GM18508 (cell line): ENCODE data around the gene CCL18.
"Not testable (repeated sequence)": the region's sequence is repeated elsewhere in the genome, so short reads cannot be mapped to it uniquely, and the experiment has no call there.

Experiments
- ATAC-seq: cut with Tn5 transposase; IDR thresholded peaks from one replicate; pipeline ENCODE4 v1.9.1; 2021; ENCODE audit warnings: moderate number of reproducible peaks; ENCODE audit not compliant: insufficient read depth, unreplicated experiment

Gene CCL18

GRCh38 chr17:36070427-36070826 lies 6.4 kb downstream of the CCL18 start:
- no peak for ATAC-seq

GRCh38 chr17:36071751-36072150 lies 7.7 kb downstream of the CCL18 start:
- ATAC-seq = no peak

- no peak for ATAC-seq
Measured at GRCh38 chr17:36072431-36073121, 8.5 kb downstream of the CCL18 start.

GRCh38 chr17:36074365-36074764 lies 10.3 kb downstream of the CCL18 start:
- ATAC-seq = no peak

- ATAC-seq = not testable (repeated sequence)
Measured at GRCh38 chr17:36081681-36082471, 17.8 kb downstream of the CCL18 start.

GRCh38 chr17:36082482-36083120 lies 18.5 kb downstream of the CCL18 start:
- ATAC-seq = not testable (repeated sequence)

- not testable (repeated sequence) for ATAC-seq
Measured at GRCh38 chr17:36083691-36084090, 19.6 kb downstream of the CCL18 start.

- no peak for ATAC-seq
Measured at GRCh38 chr17:36085765-36086164, 21.7 kb downstream of the CCL18 start.

- no peak for ATAC-seq
Measured at GRCh38 chr17:36086791-36087190, 22.7 kb downstream of the CCL18 start.

GRCh38 chr17:36087471-36087870 lies 23.4 kb downstream of the CCL18 start:
- not testable (repeated sequence) for ATAC-seq

GRCh38 chr17:36087897-36088572 lies 24.0 kb downstream of the CCL18 start:
- not testable (repeated sequence) for ATAC-seq

GRCh38 chr17:36088670-36089338 lies 24.7 kb downstream of the CCL18 start:
- ATAC-seq = no peak

- ATAC-seq = no peak
Measured at GRCh38 chr17:36089339-36089865, 25.3 kb downstream of the CCL18 start.

- peak; percentile 42 for ATAC-seq
Measured at GRCh38 chr17:36089888-36090836, 26.1 kb downstream of the CCL18 start, which contains the start of gene CCL3. Gene CCL3, minus strand, starts transcription at chr17:36090143. Its CDS starts 85 bp downstream, at chr17:36090058.

GRCh38 chr17:36092230-36092629 lies 28.2 kb downstream of the CCL18 start:
- ATAC-seq = no peak

GRCh38 chr17:36092715-36093114 lies 28.6 kb downstream of the CCL18 start:
- ATAC-seq = not testable (repeated sequence)

- no peak for ATAC-seq
Measured at GRCh38 chr17:36094232-36094631, 30.2 kb downstream of the CCL18 start.

GRCh38 chr17:36094746-36095145 lies 30.7 kb downstream of the CCL18 start:
- ATAC-seq = no peak

- ATAC-seq = no peak
Measured at GRCh38 chr17:36095992-36096391, 31.9 kb downstream of the CCL18 start.
